Measurements from ENCODE around the gene LDLR. TPM values are rescaled to one million over a fixed set of nuclear protein-coding genes. Genes with fewer than 3 reads are reported as not detected.
"Not testable (repeated sequence)": the region's sequence is repeated elsewhere in the genome, so short reads cannot be mapped to it uniquely, and the experiment has no call there.

Gene LDLR
- total RNA-seq, 4 donors from 2014 or later: 14.2 to 258 (median 47.5) TPM

GRCh38 chr19:11079999-11080398 is 9.3 kb upstream of the LDLR start:
- WGBS: 90% methylated on average over 9 of the region's 9 CpGs
- Histone ChIP-seq H3K36me3 (no peaks in the 10 kb centered on the region), H3K27me3 (no peaks in the 10 kb centered on the region), H3K4me3 (no peak overlapping the region), H3K27ac (replicated peaks in 1 of 4) (no peak overlapping the region), H3K4me1 (peaks cover 12 to 17% (median 16%) of the 10 kb centered on the region in 4 donors), H3K9me3 (no peaks in the 10 kb centered on the region)
- TF ChIP-seq CTCF (IDR thresholded peaks at IDR 0.05): no peak
- TF ChIP-seq POLR2AphosphoS5 (IDR thresholded peaks at IDR 0.05): no peak
- intact Hi-C loops (cut with DNase I): no loop called here
- no peak for DNase-seq (ENCODE audit: extremely low spot score)

GRCh38 chr19:11087870-11088505 is 1.3 kb upstream of the LDLR start:
- intact Hi-C loops (cut with DNase I): no loop called here
- peaks cover 50 to 79% (median 75%) of the 10 kb centered on the region in 4 donors for H3K4me1 ChIP-seq
- TF ChIP-seq POLR2AphosphoS5 (IDR thresholded peaks at IDR 0.05) (no peak), CTCF (IDR thresholded peaks at IDR 0.05) (no peak), EP300 (IDR thresholded peaks at IDR 0.05) (no peak), POLR2A (IDR thresholded peaks at IDR 0.05; ENCODE audit: low read depth) (no peak)

GRCh38 chr19:11088506-11089253 is 583 bp upstream of the LDLR start:
- H3K4me3 ChIP-seq: peak overlapping the region; percentile 67 to 79 (median 72)
- peaks cover 0 to 2% (median 0%) of the 10 kb centered on the region in 4 donors for H3K36me3 ChIP-seq
- H3K4me1 ChIP-seq: peaks cover 55 to 82% (median 79%) of the 10 kb centered on the region in 4 donors
- no peaks in the 10 kb centered on the region for H3K9me3 ChIP-seq
- 26% methylated on average over 11 of the region's 11 CpGs for WGBS
- peak overlapping the region; percentile 97 to 99 (median 97) for H3K27ac ChIP-seq (replicated peaks in 1 of 4)
- TF ChIP-seq POLR2A (IDR thresholded peaks at IDR 0.05; ENCODE audit: low read depth) (no peak), EP300 (IDR thresholded peaks at IDR 0.05) (no peak), CTCF (IDR thresholded peaks at IDR 0.05) (no peak), POLR2AphosphoS5 (IDR thresholded peaks at IDR 0.05) (no peak)
- intact Hi-C loops (cut with DNase I): no loop called here
- DNase-seq (ENCODE audit: extremely low spot score): no peak
- no peaks in the 10 kb centered on the region for H3K27me3 ChIP-seq

More at GRCh38 chr19:11087870-11088505, 1.3 kb upstream of the LDLR start:
- 91% methylated on average over 4 of the region's 4 CpGs for WGBS
- no peaks in the 10 kb centered on the region for H3K9me3 ChIP-seq
- H3K4me3 ChIP-seq: no peak overlapping the region
- peak overlapping the region; percentile 97 to 99 (median 97) for H3K27ac ChIP-seq (replicated peaks in 1 of 4)
- no peaks in the 10 kb centered on the region for H3K36me3 ChIP-seq
- no peak for DNase-seq (ENCODE audit: extremely low spot score)
- no peaks in the 10 kb centered on the region for H3K27me3 ChIP-seq

- peak overlapping the region; percentile 97 to 99 (median 97) for H3K27ac ChIP-seq (replicated peaks in 1 of 4)
- DNase-seq (ENCODE audit: extremely low spot score); H3K9me3 ChIP-seq; H3K27me3 ChIP-seq: not testable (repeated sequence)
- peaks cover 0 to 10% (median 3%) of the 10 kb centered on the region in 4 donors for H3K36me3 ChIP-seq
- peaks cover 56 to 82% (median 79%) of the 10 kb centered on the region in 4 donors for H3K4me1 ChIP-seq
- intact Hi-C loops (cut with DNase I): loop anchor here (5.0 to 10.0 kb wide), 2 partner anchors 47 to 55 kb away; no protein-coding TSS in a partner anchor
- TF ChIP-seq POLR2A (IDR thresholded peaks at IDR 0.05; ENCODE audit: low read depth): peak; percentile 6
- H3K4me3 ChIP-seq: peak overlapping the region; percentile 67 to 79 (median 72)
- WGBS: 0% methylated on average over 8 of the region's 15 CpGs
These were observed 676 bp downstream of the LDLR start for GRCh38 chr19:11090014-11090263.

- no peaks in the 10 kb centered on the region for H3K9me3 ChIP-seq
- DNase-seq (ENCODE audit: extremely low spot score): peak; percentile 100
- no peaks in the 10 kb centered on the region for H3K27me3 ChIP-seq
- H3K36me3 ChIP-seq: peaks cover 0 to 10% (median 3%) of the 10 kb centered on the region in 4 donors
- intact Hi-C loops (cut with DNase I): loop anchor here (5.0 to 10.0 kb wide), 2 partner anchors 47 to 56 kb away; no protein-coding TSS in a partner anchor
- H3K27ac ChIP-seq (replicated peaks in 1 of 4): peak overlapping the region; percentile 97 to 99 (median 97)
- TF ChIP-seq EP300 (IDR thresholded peaks at IDR 0.05) (no peak), POLR2A (IDR thresholded peaks at IDR 0.05; ENCODE audit: low read depth) (peak; percentile 95), CTCF (IDR thresholded peaks at IDR 0.05) (peak in 1 of 3 experiments; percentile 3), POLR2AphosphoS5 (IDR thresholded peaks at IDR 0.05) (peak; percentile 97 to 99)
- WGBS: 0% methylated on average over 1 of the region's 64 CpGs
- peaks cover 56 to 82% (median 79%) of the 10 kb centered on the region in 4 donors for H3K4me1 ChIP-seq
- peak overlapping the region; percentile 67 to 79 (median 72) for H3K4me3 ChIP-seq
These were observed 1.2 kb downstream of the LDLR start for GRCh38 chr19:11090264-11090996.

Measured in esophagus muscularis mucosa (tissue), 4 donors.